SJCRH30 (cell line): Measurements from ENCODE around the gene PARD3. TPM values are rescaled to one million over a fixed set of nuclear protein-coding genes. Genes with fewer than 3 reads are reported as not detected.
"Not testable (repeated sequence)": the region's sequence is repeated elsewhere in the genome, so short reads cannot be mapped to it uniquely, and the experiment has no call there.

Experiments
- DNase-seq, 2 experiments: peaks; one replicate each; pipeline ENCODE4 v3.0.0-alpha.2; 2015 to 2020
- H3K27ac ChIP-seq: fragments of 250-450 bp; sonication (Bioruptor Pico); 2 replicates; pipeline ENCODE4 v1.5.1; 2020; ENCODE audit warnings: mild to moderate bottlenecking, moderate library complexity
- H3K27me3 ChIP-seq: fragments of 250-450 bp; sonication (Bioruptor Pico); 2 replicates; pipeline ENCODE4 v1.5.1; 2020; ENCODE audit warnings: mild to moderate bottlenecking, moderate library complexity
- H3K36me3 ChIP-seq: fragments of 250-450 bp; sonication (Bioruptor Pico); 2 replicates; pipeline ENCODE4 v1.5.1; 2020; ENCODE audit warnings: mild to moderate bottlenecking, moderate library complexity
- H3K4me1 ChIP-seq: fragments of 250-450 bp; sonication (Bioruptor Pico); 2 replicates; pipeline ENCODE4 v1.5.1; 2020; ENCODE audit warnings: mild to moderate bottlenecking, moderate library complexity
- H3K4me3 ChIP-seq: fragments of 250-450 bp; sonication (Bioruptor Pico); 2 replicates; pipeline ENCODE4 v1.5.1; 2020; ENCODE audit warnings: mild to moderate bottlenecking, moderate library complexity
- H3K9me3 ChIP-seq: fragments of 250-450 bp; sonication (Bioruptor Pico); replicated peaks from 2 replicates; pipeline ENCODE4 v1.5.1; 2020; ENCODE audit warnings: mild to moderate bottlenecking, moderate library complexity
- total RNA-seq: library from RNA; depleted of rRNA; stranded (reverse); fragments of >200 nt; shearing (Covaris generic); gene quantifications from 2 replicates; pipeline ENCODE4 v1.2.3, GENCODE V29; 2014

The PARD3 gene
- total RNA-seq, 1 experiment from 2014 or later: 58.7 TPM

- no peaks in the 10 kb centered on the region for H3K36me3 ChIP-seq
- no peaks in the 10 kb centered on the region for H3K4me1 ChIP-seq
- no peaks in the 10 kb centered on the region for H3K27me3 ChIP-seq
- DNase-seq: no peak
- H3K27ac ChIP-seq: no peak overlapping the region
- no peaks in the 10 kb centered on the region for H3K9me3 ChIP-seq
- no peak overlapping the region for H3K4me3 ChIP-seq
Measured at GRCh38 chr10:34454590-34455261, 360.4 kb downstream of the PARD3 start.

GRCh38 chr10:34449836-34450235 lies 365.3 kb downstream of the PARD3 start:
- Histone ChIP-seq H3K4me1 (no peaks in the 10 kb centered on the region), H3K9me3 (no peaks in the 10 kb centered on the region), H3K27ac (no peak overlapping the region), H3K4me3 (no peak overlapping the region), H3K27me3 (no peaks in the 10 kb centered on the region), H3K36me3 (no peaks in the 10 kb centered on the region)
- DNase-seq: no peak

DNA sequence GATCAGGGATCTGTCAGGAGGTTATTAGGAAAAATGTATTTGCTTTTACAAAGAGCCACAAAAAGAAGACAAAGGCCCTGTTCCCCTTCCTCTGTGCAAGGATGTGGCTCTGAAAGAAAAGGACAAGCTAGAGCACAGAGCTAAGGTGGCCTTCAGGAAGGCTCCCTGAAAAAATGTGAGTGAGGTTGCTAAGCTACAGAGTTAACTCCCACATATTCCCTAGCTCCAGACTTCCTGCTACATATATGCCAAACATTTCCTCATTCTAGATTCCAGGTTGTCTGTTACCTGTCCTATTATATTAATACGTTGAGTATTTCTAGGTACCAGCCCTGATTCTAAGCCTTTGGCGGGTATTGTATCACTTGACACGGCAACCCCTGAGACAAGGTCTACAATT lies 369.0 kb downstream of the PARD3 start:
- no peak overlapping the region for H3K4me3 ChIP-seq
- H3K4me1 ChIP-seq: no peaks in the 10 kb centered on the region

DNA sequence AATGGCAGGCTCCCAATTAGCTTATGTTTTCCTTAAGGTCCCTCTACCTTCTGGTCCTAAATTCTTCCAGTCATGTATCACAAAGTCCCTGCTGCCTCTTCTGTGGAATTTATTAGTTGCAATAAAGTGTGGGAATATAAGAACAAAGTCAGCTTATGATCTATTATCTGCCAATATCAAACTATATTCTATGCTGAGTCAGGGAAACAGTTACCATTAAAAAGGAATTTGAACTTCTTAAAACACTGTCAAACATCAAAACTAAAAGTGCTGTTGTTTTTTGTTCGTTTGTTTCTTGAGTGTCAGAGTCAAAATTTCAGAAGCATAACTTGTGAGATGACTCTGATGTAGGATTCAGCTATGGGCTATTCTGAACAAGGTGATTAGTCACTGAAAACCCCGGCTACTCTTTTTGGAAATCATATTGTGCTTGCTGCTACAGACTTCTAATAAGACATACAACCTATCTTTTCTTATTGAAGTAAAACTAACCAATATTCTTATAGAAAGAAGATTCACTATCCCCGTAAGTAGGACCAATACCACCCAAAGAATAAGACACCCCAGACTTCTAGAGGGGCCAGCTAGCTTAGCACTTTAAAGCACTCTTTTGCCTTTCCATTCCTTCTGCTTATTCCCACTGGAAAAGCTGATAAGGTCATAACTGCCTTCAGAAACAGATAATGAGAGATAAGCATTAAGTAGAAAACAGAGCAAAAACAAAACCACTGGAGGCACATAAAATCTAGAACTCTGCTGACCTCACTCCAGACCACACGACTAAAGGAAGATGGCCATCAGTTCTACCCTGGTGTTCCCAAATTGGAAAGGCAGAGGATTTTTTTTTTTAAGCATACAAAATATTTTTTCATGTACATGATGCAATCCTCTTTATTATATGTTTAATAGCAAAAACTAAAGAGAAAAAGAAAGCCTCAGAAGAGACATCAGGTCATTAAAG lies 370.6 kb downstream of the PARD3 start:
- no peaks in the 10 kb centered on the region for H3K36me3 ChIP-seq
- H3K27ac ChIP-seq: no peak overlapping the region
- H3K27me3 ChIP-seq: no peaks in the 10 kb centered on the region
- H3K4me1 ChIP-seq: no peaks in the 10 kb centered on the region
- H3K4me3 ChIP-seq: no peak overlapping the region
- no peaks in the 10 kb centered on the region for H3K9me3 ChIP-seq
- no peak for DNase-seq

More for the DNA sequence above, 369.0 kb downstream of the PARD3 start:
- Histone ChIP-seq H3K36me3 (no peaks in the 10 kb centered on the region), H3K27ac (no peak overlapping the region), H3K9me3 (no peaks in the 10 kb centered on the region), H3K27me3 (no peaks in the 10 kb centered on the region)
- DNase-seq: no peak

GRCh38 chr10:34439386-34439785 lies 375.7 kb downstream of the PARD3 start:
- not testable (repeated sequence) for H3K4me1 ChIP-seq, H3K9me3 ChIP-seq, H3K27ac ChIP-seq, H3K27me3 ChIP-seq, H3K4me3 ChIP-seq, H3K36me3 ChIP-seq, DNase-seq

DNA sequence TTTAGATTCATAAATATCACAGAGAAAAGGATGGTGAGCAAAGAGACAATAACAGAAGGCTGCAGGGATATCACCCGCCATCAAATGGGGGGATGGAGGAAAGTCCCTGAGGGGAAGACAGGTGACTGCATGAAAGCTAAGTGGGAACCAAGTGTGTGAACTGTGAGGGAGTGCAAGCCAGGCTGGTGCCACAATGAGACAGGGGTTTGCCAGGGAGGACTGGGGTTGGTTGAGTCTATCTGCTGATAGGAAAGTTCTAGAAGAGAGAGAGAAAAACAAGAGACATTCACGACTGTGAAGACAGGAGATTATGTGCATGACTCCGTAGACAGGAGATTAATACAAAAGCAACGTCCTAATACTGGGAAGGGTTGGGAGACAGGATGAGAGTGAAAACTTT lies 376.4 kb downstream of the PARD3 start:
- H3K9me3 ChIP-seq: no peaks in the 10 kb centered on the region
- no peak overlapping the region for H3K4me3 ChIP-seq
- DNase-seq: no peak
- no peaks in the 10 kb centered on the region for H3K27me3 ChIP-seq
- no peaks in the 10 kb centered on the region for H3K36me3 ChIP-seq
- H3K27ac ChIP-seq: no peak overlapping the region
- H3K4me1 ChIP-seq: no peaks in the 10 kb centered on the region; the same call in 1 of the 2 replicates

- Histone ChIP-seq H3K4me3 (no peak overlapping the region), H3K4me1 (no peaks in the 10 kb centered on the region; the same call in 1 of the 2 replicates), H3K36me3 (no peaks in the 10 kb centered on the region), H3K27ac (no peak overlapping the region), H3K27me3 (no peaks in the 10 kb centered on the region), H3K9me3 (no peaks in the 10 kb centered on the region)
- DNase-seq: no peak
Measured at GRCh38 chr10:34437906-34438305, 377.2 kb downstream of the PARD3 start.

DNA sequence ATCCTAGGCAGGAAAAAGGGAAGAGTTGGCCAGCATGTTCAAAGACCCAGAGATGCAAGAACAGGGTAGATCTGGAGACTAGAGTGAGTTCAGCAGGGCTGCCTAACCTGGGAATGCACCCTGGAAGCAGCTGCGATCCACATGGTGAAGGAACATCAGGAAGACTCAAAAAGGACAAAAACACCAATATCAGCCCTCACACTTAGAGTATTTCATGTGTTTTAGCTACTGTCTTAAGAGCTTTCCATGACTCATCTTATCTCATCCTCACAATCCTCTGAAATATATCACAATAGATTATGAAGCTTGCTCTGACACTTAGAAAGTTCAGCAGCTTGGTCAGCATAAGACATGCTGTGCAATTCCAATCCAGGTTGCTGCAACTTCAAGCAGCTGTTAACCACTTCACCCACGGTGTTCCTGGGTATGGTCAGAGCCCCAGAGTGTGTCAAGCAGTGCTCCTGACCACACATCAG lies 380.9 kb downstream of the PARD3 start:
- Histone ChIP-seq H3K9me3 (no peaks in the 10 kb centered on the region), H3K27me3 (no peaks in the 10 kb centered on the region), H3K36me3 (no peaks in the 10 kb centered on the region), H3K4me3 (no peak overlapping the region), H3K27ac (no peak overlapping the region), H3K4me1 (no peaks in the 10 kb centered on the region; the same call in 1 of the 2 replicates)
- DNase-seq: no peak

GRCh38 chr10:34433241-34434076 lies 381.6 kb downstream of the PARD3 start:
- Histone ChIP-seq H3K9me3 (no peaks in the 10 kb centered on the region), H3K4me1 (peaks cover 6% of the 10 kb centered on the region), H3K27ac (no peak overlapping the region), H3K4me3 (no peak overlapping the region), H3K36me3 (no peaks in the 10 kb centered on the region), H3K27me3 (no peaks in the 10 kb centered on the region)
- no peak for DNase-seq

GRCh38 chr10:34432589-34432988 lies 382.5 kb downstream of the PARD3 start:
- DNase-seq: no peak

DNA sequence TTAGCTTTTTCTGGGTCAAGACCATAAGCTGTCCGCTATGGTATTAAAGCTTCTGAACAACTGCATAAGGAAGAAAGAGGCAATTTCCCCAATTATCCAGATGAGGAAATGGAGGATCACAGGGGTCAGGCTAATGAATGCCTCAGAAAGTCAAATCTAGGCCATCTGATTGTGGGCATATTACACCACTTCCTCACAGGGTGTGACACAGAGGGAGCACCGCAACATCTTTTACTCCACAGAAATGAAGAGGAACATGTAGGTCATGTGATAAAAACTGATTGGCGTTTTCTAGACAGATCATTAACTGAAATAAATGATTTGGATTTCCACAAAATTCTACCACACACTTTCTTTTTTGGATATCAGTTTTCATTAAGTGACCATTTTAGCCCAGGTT lies 384.4 kb downstream of the PARD3 start:
- H3K9me3 ChIP-seq: no peaks in the 10 kb centered on the region
- no peak overlapping the region for H3K27ac ChIP-seq
- no peaks in the 10 kb centered on the region for H3K27me3 ChIP-seq
- H3K4me1 ChIP-seq: peaks cover 8% of the 10 kb centered on the region
- no peak for DNase-seq
- no peak overlapping the region for H3K4me3 ChIP-seq
- H3K36me3 ChIP-seq: no peaks in the 10 kb centered on the region

More at GRCh38 chr10:34432589-34432988, 382.5 kb downstream of the PARD3 start:
- H3K4me1 ChIP-seq: peaks cover 8% of the 10 kb centered on the region
- no peak overlapping the region for H3K27ac ChIP-seq
- no peaks in the 10 kb centered on the region for H3K27me3 ChIP-seq
- no peak overlapping the region for H3K4me3 ChIP-seq
- no peaks in the 10 kb centered on the region for H3K36me3 ChIP-seq
- H3K9me3 ChIP-seq: no peaks in the 10 kb centered on the region

DNA sequence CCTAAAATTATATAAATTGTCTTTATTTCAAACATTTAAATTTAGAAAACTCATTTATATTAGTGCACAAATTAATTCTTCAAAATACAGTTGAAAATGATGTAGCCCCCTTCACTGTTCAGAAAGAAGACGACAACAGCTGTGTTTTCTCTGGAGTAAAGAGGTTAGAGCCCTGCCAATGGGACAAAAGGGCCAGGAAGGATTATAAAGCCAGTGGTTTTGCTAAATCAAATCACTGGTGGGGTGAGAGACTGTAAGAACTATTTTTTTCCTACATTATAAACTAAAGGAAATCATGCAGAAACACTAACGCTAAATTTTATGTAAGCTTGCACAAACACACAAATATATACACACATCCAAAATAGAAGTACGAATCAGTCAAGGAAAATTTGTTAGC lies 386.6 kb downstream of the PARD3 start:
- DNase-seq: peak in 1 of 2 experiments; percentile 44
- Histone ChIP-seq H3K27me3 (no peaks in the 10 kb centered on the region), H3K36me3 (no peaks in the 10 kb centered on the region), H3K4me1 (peaks cover 8% of the 10 kb centered on the region), H3K4me3 (no peak overlapping the region), H3K9me3 (no peaks in the 10 kb centered on the region), H3K27ac (no peak overlapping the region; the same call in 1 of the 2 replicates)

- H3K9me3 ChIP-seq: no peaks in the 10 kb centered on the region
Measured at GRCh38 chr10:34427911-34428216, 387.2 kb downstream of the PARD3 start.

GRCh38 chr10:34427158-34427910 lies 387.8 kb downstream of the PARD3 start:
- not testable (repeated sequence) for H3K27me3 ChIP-seq, H3K36me3 ChIP-seq, H3K4me3 ChIP-seq, H3K9me3 ChIP-seq, H3K27ac ChIP-seq, DNase-seq
- H3K4me1 ChIP-seq: peaks cover 11% of the 10 kb centered on the region

More at GRCh38 chr10:34427911-34428216, 387.2 kb downstream of the PARD3 start:
- no peak for DNase-seq
- Histone ChIP-seq H3K4me3 (no peak overlapping the region), H3K27me3 (no peaks in the 10 kb centered on the region), H3K27ac (no peak overlapping the region), H3K4me1 (peaks cover 10% of the 10 kb centered on the region), H3K36me3 (no peaks in the 10 kb centered on the region)
